ENCODE results near the gene PRKG1.

Gene PRKG1

GRCh38 chr10:51076299-51076841 is 2.1 kb downstream of the PRKG1 start:
- no peak for DNase-seq (ENCODE audit: low read depth in 2 of 2)

GRCh38 chr10:51077074-51077473 is 2.8 kb downstream of the PRKG1 start:
- DNase-seq (ENCODE audit: low read depth in 2 of 2): no peak

- no peak for DNase-seq (ENCODE audit: low read depth in 2 of 2)
These were observed 3.2 kb downstream of the PRKG1 start for GRCh38 chr10:51077507-51077906.

GRCh38 chr10:51079331-51079730 is 5.0 kb downstream of the PRKG1 start:
- no peak for DNase-seq (ENCODE audit: low read depth in 2 of 2)

- no peak for DNase-seq (ENCODE audit: low read depth in 2 of 2)
These were observed 5.5 kb downstream of the PRKG1 start for GRCh38 chr10:51079766-51080165.

GRCh38 chr10:51080311-51081006 is 6.2 kb downstream of the PRKG1 start:
- DNase-seq (ENCODE audit: low read depth in 2 of 2): no peak

- DNase-seq (ENCODE audit: low read depth in 2 of 2): no peak
These were observed 8.6 kb downstream of the PRKG1 start for GRCh38 chr10:51082857-51083256.

- DNase-seq (ENCODE audit: low read depth in 2 of 2): no peak
These were observed 9.1 kb downstream of the PRKG1 start for GRCh38 chr10:51083356-51083853.

GRCh38 chr10:51085204-51085603 is 10.9 kb downstream of the PRKG1 start:
- no peak for DNase-seq (ENCODE audit: low read depth in 2 of 2)

- no peak for DNase-seq (ENCODE audit: low read depth in 2 of 2)
These were observed 12.4 kb downstream of the PRKG1 start for GRCh38 chr10:51086710-51087109.

- no peak for DNase-seq (ENCODE audit: low read depth in 2 of 2)
These were observed 12.8 kb downstream of the PRKG1 start for GRCh38 chr10:51087114-51087513.

GRCh38 chr10:51090190-51090589 is 15.9 kb downstream of the PRKG1 start:
- DNase-seq (ENCODE audit: low read depth in 2 of 2): no peak

- no peak for DNase-seq (ENCODE audit: low read depth in 2 of 2)
These were observed 18.1 kb downstream of the PRKG1 start for GRCh38 chr10:51092402-51092801.

- no peak for DNase-seq (ENCODE audit: low read depth in 2 of 2)
These were observed 21.2 kb downstream of the PRKG1 start for GRCh38 chr10:51095444-51095843.

- DNase-seq (ENCODE audit: low read depth in 2 of 2): no peak
These were observed 23.3 kb downstream of the PRKG1 start for GRCh38 chr10:51097546-51097945.

- no peak for DNase-seq (ENCODE audit: low read depth in 2 of 2)
These were observed 25.9 kb downstream of the PRKG1 start for GRCh38 chr10:51100221-51100620.

GRCh38 chr10:51103554-51104217 is 29.4 kb downstream of the PRKG1 start:
- DNase-seq (ENCODE audit: low read depth in 2 of 2): no peak

- no peak for DNase-seq (ENCODE audit: low read depth in 2 of 2)
These were observed 32.1 kb downstream of the PRKG1 start for GRCh38 chr10:51106311-51106945.

GRCh38 chr10:51108406-51108805 is 34.1 kb downstream of the PRKG1 start:
- DNase-seq (ENCODE audit: low read depth in 2 of 2): no peak

GRCh38 chr10:51109801-51110533 is 35.7 kb downstream of the PRKG1 start:
- no peak for DNase-seq (ENCODE audit: low read depth in 2 of 2)

GRCh38 chr10:51112013-51112412 is 37.7 kb downstream of the PRKG1 start:
- no peak for DNase-seq (ENCODE audit: low read depth in 2 of 2)

GRCh38 chr10:51113007-51113406 is 38.7 kb downstream of the PRKG1 start:
- no peak for DNase-seq (ENCODE audit: low read depth in 2 of 2)
